Measurements from ENCODE around the gene VPS11. TPM values are rescaled to one million over a fixed set of nuclear protein-coding genes. Genes with fewer than 3 reads are reported as not detected.

Gene VPS11
- total RNA-seq, 1 experiment from 2014 or later = 18.6 TPM

- peaks cover 7 to 27% (median 21%) of the 10 kb centered on the region in 3 experiments; a peak in 6 of 7 replicates for H3K36me3 Mint-ChIP-seq (ENCODE audit: insufficient read depth in 1 of 3, low read depth in 3 of 3)
- no peak overlapping the region; a peak in 1 of 7 replicates for H3K27ac Mint-ChIP-seq
- H4K91ac ChIP-seq (ENCODE audit: insufficient read length, low read depth, low read length) = no peak overlapping the region
- DNase-seq = no peak
- no peak overlapping the region for H3T11ph ChIP-seq (ENCODE audit: low read length)
- H3K23ac ChIP-seq (ENCODE audit: insufficient read length, low read depth, low read length) = no peak overlapping the region
- no peak overlapping the region for H3K27ac ChIP-seq (ENCODE audit: insufficient read length, low read depth, low read length)
- no peaks in the 10 kb centered on the region for H3K9me3 ChIP-seq (ENCODE audit: control insufficient read depth, low read depth, low read length)
- peaks cover 5% of the 10 kb centered on the region for H3K23me2 ChIP-seq (ENCODE audit: insufficient read length, low read depth, low read length, poor library complexity, severe bottlenecking)
- H3K4me2 ChIP-seq (ENCODE audit: insufficient read depth, insufficient read length, low read length) = no peak overlapping the region
- no peak overlapping the region for H3K56ac ChIP-seq (ENCODE audit: insufficient read length, low read depth, low read length)
- H3K18ac ChIP-seq (ENCODE audit: insufficient read length, low read depth, low read length) = no peak overlapping the region
- no peaks in the 10 kb centered on the region for H3K27me3 Mint-ChIP-seq (ENCODE audit: low read depth)
- H3K4me1 Mint-ChIP-seq = peaks cover 19 to 23% of the 10 kb centered on the region in 2 experiments
- no peak overlapping the region for H4K8ac ChIP-seq (replicated peaks; ENCODE audit: insufficient read length, low read depth, low read length)
- H2BK15ac ChIP-seq (ENCODE audit: low read depth, low read length) = no peak overlapping the region
- no peak overlapping the region for H3K9ac ChIP-seq (ENCODE audit: extremely low read depth, insufficient read length, low read length)
- no peak overlapping the region for H2BK20ac ChIP-seq (ENCODE audit: low read depth, low read length, poor library complexity, severe bottlenecking)
- no peak overlapping the region for H4K5ac ChIP-seq (ENCODE audit: insufficient read length, low read depth, low read length)
- WGBS (ENCODE audit: extremely low coverage, insufficient read length, low lambda C conversion rate) = no CpG with 5 or more reads among the region's 2 CpGs
- no peaks in the 10 kb centered on the region for H3K79me1 ChIP-seq (ENCODE audit: insufficient read depth, low read depth, low read length, poor library complexity, severe bottlenecking)
- H3K9me3 Mint-ChIP-seq = no peaks in the 10 kb centered on the region
- H3K79me2 ChIP-seq (ENCODE audit: insufficient read depth, low read length) = no peaks in the 10 kb centered on the region; the same call in 1 of the 2 replicates
- no peak overlapping the region for H2BK12ac ChIP-seq (ENCODE audit: insufficient read length, low read depth, low read length)
- H2BK120ac ChIP-seq (ENCODE audit: low read depth, low read length, poor library complexity, severe bottlenecking) = no peak overlapping the region
- H3K14ac ChIP-seq (ENCODE audit: insufficient read depth, low read length) = no peak overlapping the region
- no peak overlapping the region for H3K4ac ChIP-seq (ENCODE audit: low read depth, low read length)
- no peaks in the 10 kb centered on the region for H3K27me3 ChIP-seq (ENCODE audit: insufficient read depth, low read length)
- no peak overlapping the region; a peak in 1 of 5 replicates for H3K4me3 Mint-ChIP-seq
- TF ChIP-seq, protein P1, sequence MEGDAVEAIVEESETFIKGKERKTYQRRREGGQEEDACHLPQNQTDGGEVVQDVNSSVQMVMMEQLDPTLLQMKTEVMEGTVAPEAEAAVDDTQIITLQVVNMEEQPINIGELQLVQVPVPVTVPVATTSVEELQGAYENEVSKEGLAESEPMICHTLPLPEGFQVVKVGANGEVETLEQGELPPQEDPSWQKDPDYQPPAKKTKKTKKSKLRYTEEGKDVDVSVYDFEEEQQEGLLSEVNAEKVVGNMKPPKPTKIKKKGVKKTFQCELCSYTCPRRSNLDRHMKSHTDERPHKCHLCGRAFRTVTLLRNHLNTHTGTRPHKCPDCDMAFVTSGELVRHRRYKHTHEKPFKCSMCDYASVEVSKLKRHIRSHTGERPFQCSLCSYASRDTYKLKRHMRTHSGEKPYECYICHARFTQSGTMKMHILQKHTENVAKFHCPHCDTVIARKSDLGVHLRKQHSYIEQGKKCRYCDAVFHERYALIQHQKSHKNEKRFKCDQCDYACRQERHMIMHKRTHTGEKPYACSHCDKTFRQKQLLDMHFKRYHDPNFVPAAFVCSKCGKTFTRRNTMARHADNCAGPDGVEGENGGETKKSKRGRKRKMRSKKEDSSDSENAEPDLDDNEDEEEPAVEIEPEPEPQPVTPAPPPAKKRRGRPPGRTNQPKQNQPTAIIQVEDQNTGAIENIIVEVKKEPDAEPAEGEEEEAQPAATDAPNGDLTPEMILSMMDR (conservative IDR thresholded peaks at IDR 0.05) = no peak
- no peaks in the 10 kb centered on the region for H4K20me1 ChIP-seq (ENCODE audit: control insufficient read depth, insufficient read depth, insufficient read length)
- H3K4me1 ChIP-seq (ENCODE audit: insufficient read depth, low read length) = no peaks in the 10 kb centered on the region
- H2AK5ac ChIP-seq (ENCODE audit: insufficient read length, low read length) = no peak overlapping the region
- no peak overlapping the region for H2AFZ ChIP-seq (ENCODE audit: low read length)
- no peak overlapping the region for H2BK5ac ChIP-seq (ENCODE audit: insufficient read length, low read length)
Measured at GRCh38 chr11:119087747-119088241, 20.2 kb downstream of the VPS11 start.

Data from H9 (cell line).